SK-N-SH treated with all-trans-retinoic acid at 6 μM for 48 hours (cell line): ENCODE measurements around the gene SIRT6.

Source experiments
- ATAC-seq: fragments of 200-7000 bp; cut with Tn5 transposase; 3 replicates; pipeline ENCODE4 v1.9.1; 2020; ENCODE audit warnings: mild to moderate bottlenecking, moderate library complexity
- ARNTL ChIP-seq: fragments of 450-650 bp; formaldehyde crosslinking; IDR thresholded peaks from 2 replicates; pipeline ENCODE4 v1.5.0; 2020; ENCODE audit warnings: low read depth, mild to moderate bottlenecking, moderate library complexity, borderline replicate concordance
- BACH2 ChIP-seq: fragments of 250-450 bp; sonication (Bioruptor Pico); IDR thresholded peaks from 2 replicates; pipeline ENCODE4 v1.9.0; 2021; ENCODE audit warnings: mild to moderate bottlenecking, borderline replicate concordance
- CREB5 ChIP-seq: fragments of 250-450 bp; sonication (Bioruptor Pico); IDR thresholded peaks from 2 replicates; pipeline ENCODE4 v1.5.1; 2020; ENCODE audit warnings: low read depth, mild to moderate bottlenecking, moderate library complexity
- CSDC2 ChIP-seq: fragments of 250-450 bp; sonication (Bioruptor Pico); IDR thresholded peaks from 2 replicates; pipeline ENCODE4 v1.5.0; 2020; ENCODE audit warnings: mild to moderate bottlenecking, moderate library complexity
- CSRNP3 ChIP-seq: fragments of 250-450 bp; sonication (Bioruptor Pico); IDR thresholded peaks from 2 replicates; pipeline ENCODE4 v1.5.1; 2021; ENCODE audit warnings: mild to moderate bottlenecking, moderate library complexity
- ESRRG ChIP-seq: fragments of 250-450 bp; sonication (Bioruptor Pico); IDR thresholded peaks from 2 replicates; pipeline ENCODE4 v1.6.1; 2021; ENCODE audit warnings: mild to moderate bottlenecking
- GLIS3 ChIP-seq: fragments of 250-450 bp; sonication (Bioruptor Pico); IDR thresholded peaks from 2 replicates; pipeline ENCODE4 v1.5.0; 2020; ENCODE audit warnings: mild to moderate bottlenecking, moderate library complexity
- ISL1 ChIP-seq: fragments of 250-450 bp; sonication (Bioruptor Pico); IDR thresholded peaks from 2 replicates; pipeline ENCODE4 v2.1.2; 2022; ENCODE audit warnings: mild to moderate bottlenecking, moderate library complexity
- PATZ1 ChIP-seq: fragments of 250-450 bp; sonication (Bioruptor Pico); IDR thresholded peaks from 2 replicates; pipeline ENCODE4 v1.8.0; 2020; ENCODE audit warnings: mild to moderate bottlenecking, moderate library complexity, borderline replicate concordance
- POU6F1 ChIP-seq: fragments of 250-450 bp; sonication (Bioruptor Pico); IDR thresholded peaks from 2 replicates; pipeline ENCODE4 v1.8.0; 2021; ENCODE audit warnings: low read depth, mild to moderate bottlenecking, moderate library complexity, borderline replicate concordance
- PPARA ChIP-seq: fragments of 250-450 bp; sonication (Bioruptor Pico); IDR thresholded peaks from 2 replicates; pipeline ENCODE4 v1.5.0; 2020; ENCODE audit warnings: mild to moderate bottlenecking, borderline replicate concordance
- RARB ChIP-seq: fragments of 250-450 bp; sonication (Bioruptor Pico); IDR thresholded peaks from 2 replicates; pipeline ENCODE4 v1.8.0; 2021; ENCODE audit warnings: mild to moderate bottlenecking, moderate library complexity
- SNAI2 ChIP-seq: fragments of 250-450 bp; sonication (Bioruptor Pico); IDR thresholded peaks from 2 replicates; pipeline ENCODE4 v1.5.0; 2020; ENCODE audit warnings: mild to moderate bottlenecking, moderate library complexity
- TCF4 ChIP-seq: fragments of 250-450 bp; sonication (Bioruptor Pico); IDR thresholded peaks from 2 replicates; pipeline ENCODE4 v1.8.0; 2021; ENCODE audit warnings: mild to moderate bottlenecking, moderate library complexity, borderline replicate concordance
- TOX ChIP-seq: fragments of 250-450 bp; sonication (Bioruptor Pico); IDR thresholded peaks from 2 replicates; pipeline ENCODE4 v1.8.0; 2021; ENCODE audit warnings: mild to moderate bottlenecking, moderate library complexity, borderline replicate concordance
- TSHZ2 ChIP-seq: fragments of 250-450 bp; sonication (Bioruptor Pico); IDR thresholded peaks from 2 replicates; pipeline ENCODE4 v1.5.0; 2020; ENCODE audit warnings: mild to moderate bottlenecking, moderate library complexity
- ZC3H10 ChIP-seq: fragments of 250-450 bp; sonication (Bioruptor Pico); IDR thresholded peaks from 2 replicates; pipeline ENCODE4 v1.5.1; 2021; ENCODE audit warnings: mild to moderate bottlenecking, moderate library complexity
- ZFP3 ChIP-seq: fragments of 250-450 bp; sonication (Bioruptor Pico); IDR thresholded peaks from 2 replicates; pipeline ENCODE4 v1.5.0; 2020; ENCODE audit warnings: mild to moderate bottlenecking, moderate library complexity
- ZFP30 ChIP-seq: fragments of 450-650 bp; formaldehyde crosslinking; IDR thresholded peaks from 2 replicates; pipeline ENCODE4 v1.5.0; 2022; ENCODE audit warnings: mild to moderate bottlenecking, moderate library complexity
- ZNF565 ChIP-seq: fragments of 450-650 bp; formaldehyde crosslinking; conservative IDR thresholded peaks from 2 replicates; pipeline ENCODE4 v1.5.0; 2020; ENCODE audit warnings: low read depth, mild to moderate bottlenecking, moderate library complexity
- ZNF70 ChIP-seq: fragments of 450-650 bp; formaldehyde crosslinking; IDR thresholded peaks from 2 replicates; pipeline ENCODE4 v1.5.0; 2020; ENCODE audit warnings: mild to moderate bottlenecking, moderate library complexity
- ZNF8 ChIP-seq: fragments of 450-650 bp; formaldehyde crosslinking; IDR thresholded peaks from 2 replicates; pipeline ENCODE4 v1.5.0; 2020; ENCODE audit warnings: mild to moderate bottlenecking, moderate library complexity

SIRT6 gene

GRCh38 chr19:4151623-4152022 is 30.7 kb downstream of the SIRT6 start:
- TF ChIP-seq TOX (CRISPR knock-in tag) (no peak), CSRNP3 (CRISPR knock-in tag) (no peak), BACH2 (CRISPR knock-in tag) (no peak), ZNF8 (CRISPR knock-in tag) (no peak), SNAI2 (CRISPR knock-in tag) (no peak), PPARA (CRISPR knock-in tag) (no peak), ISL1 (no peak), CREB5 (no peak), ZFP3 (no peak), ZNF70 (CRISPR knock-in tag) (no peak), ZC3H10 (CRISPR knock-in tag) (no peak), ESRRG (CRISPR knock-in tag) (no peak), ZNF565 (CRISPR knock-in tag) (no peak), CSDC2 (no peak), GLIS3 (CRISPR knock-in tag) (no peak), PATZ1 (CRISPR knock-in tag) (no peak), TSHZ2 (CRISPR knock-in tag) (no peak), TCF4 (CRISPR knock-in tag) (no peak), POU6F1 (no peak)
- no peak for ATAC-seq

- no peak for ATAC-seq
- TF ChIP-seq RARB = no peak
- TF ChIP-seq ZNF8 (CRISPR knock-in tag) = no peak
- TF ChIP-seq POU6F1 = no peak
- no peak for TF ChIP-seq BACH2 (CRISPR knock-in tag)
- TF ChIP-seq TSHZ2 (CRISPR knock-in tag) = no peak
- no peak for TF ChIP-seq CREB5
- no peak for TF ChIP-seq ARNTL (CRISPR knock-in tag)
- no peak for TF ChIP-seq CSRNP3 (CRISPR knock-in tag)
- no peak for TF ChIP-seq ZNF565 (CRISPR knock-in tag)
- no peak for TF ChIP-seq ZFP30 (CRISPR knock-in tag)
These were observed 32.7 kb downstream of the SIRT6 start for GRCh38 chr19:4149518-4150288.
